Osteocyte (in vitro differentiated cells): ENCODE measurements around the gene SNU13. TPM values are rescaled to one million over a fixed set of nuclear protein-coding genes. Genes with fewer than 3 reads are reported as not detected.
A peak's percentile ranks its signal among the peaks of the same experiment; 100 is the strongest.
"Not testable (repeated sequence)": the region's sequence is repeated elsewhere in the genome, so short reads cannot be mapped to it uniquely, and the experiment has no call there.

Source experiments
- DNase-seq: peaks from one replicate; pipeline ENCODE4 v3.0.0; 2021; ENCODE audit warnings: mixed read lengths; ENCODE audit not compliant: unreplicated experiment; ENCODE audit errors: extremely low spot score
- H3K27ac Mint-ChIP-seq: one replicate; pipeline ENCODE4 v1.8.0; 2021; ENCODE audit warnings: mild to moderate bottlenecking, mixed read lengths; ENCODE audit not compliant: unreplicated experiment
- H3K27me3 Mint-ChIP-seq: one replicate; pipeline ENCODE4 v1.8.0; 2021; ENCODE audit warnings: mixed read lengths; ENCODE audit not compliant: unreplicated experiment
- H3K36me3 Mint-ChIP-seq: one replicate; pipeline ENCODE4 v1.8.0; 2021; ENCODE audit warnings: mixed read lengths; ENCODE audit not compliant: unreplicated experiment
- H3K4me1 Mint-ChIP-seq: one replicate; pipeline ENCODE4 v1.8.0; 2021; ENCODE audit warnings: mixed read lengths; ENCODE audit not compliant: unreplicated experiment
- H3K4me3 Mint-ChIP-seq: one replicate; pipeline ENCODE4 v1.8.0; 2021; ENCODE audit warnings: mild to moderate bottlenecking, moderate library complexity, mixed read lengths; ENCODE audit not compliant: unreplicated experiment
- H3K9me3 Mint-ChIP-seq: one replicate; pipeline ENCODE4 v1.8.0; 2021; ENCODE audit warnings: mixed read lengths; ENCODE audit not compliant: unreplicated experiment
- total RNA-seq: library from RNA; stranded (reverse); gene quantifications from 2 replicates; pipeline ENCODE4 v1.2.1, GENCODE V29; 2021
- TF ChIP-seq, protein P1 (sequence below): fragments of 200-600 bp; sonication (generic); IDR thresholded peaks from 2 replicates; pipeline ENCODE4 v1.5.0; 2021; ENCODE audit warnings: antibody characterized with exemption, mild to moderate bottlenecking, moderate library complexity

The SNU13 gene
- total RNA-seq, 1 donor from 2014 or later: 126 TPM

DNA sequence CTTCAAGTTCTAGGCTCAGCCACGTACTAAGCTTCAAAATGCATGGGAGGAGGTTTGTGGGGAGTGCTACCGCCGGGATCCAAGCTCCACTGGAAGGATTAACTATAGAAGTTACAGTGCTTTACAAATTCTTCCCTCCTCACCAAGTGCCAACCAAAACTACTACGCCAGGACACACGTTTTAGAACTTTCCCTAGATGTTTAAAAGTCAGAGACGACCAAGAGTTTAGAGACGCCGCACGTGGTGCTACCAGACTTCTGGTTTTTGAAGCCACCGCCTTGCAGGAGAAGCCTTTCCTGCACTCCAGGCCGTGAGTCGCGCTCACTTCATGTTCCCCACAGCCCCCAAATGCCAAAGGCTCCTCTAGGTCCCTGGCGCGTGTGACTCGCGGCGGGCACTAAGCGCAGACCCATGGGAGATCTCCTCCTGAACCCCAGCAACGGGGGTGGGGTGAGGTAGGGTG lies 734 bp downstream of the SNU13 start:
- Mint-ChIP-seq H3K27ac (peak overlapping the region; percentile 98), H3K27me3 (no peaks in the 10 kb centered on the region), H3K4me1 (peaks cover 36% of the 10 kb centered on the region), H3K4me3 (peak overlapping the region; percentile 97), H3K9me3 (no peaks in the 10 kb centered on the region), H3K36me3 (no peaks in the 10 kb centered on the region)
- TF ChIP-seq, protein P1, sequence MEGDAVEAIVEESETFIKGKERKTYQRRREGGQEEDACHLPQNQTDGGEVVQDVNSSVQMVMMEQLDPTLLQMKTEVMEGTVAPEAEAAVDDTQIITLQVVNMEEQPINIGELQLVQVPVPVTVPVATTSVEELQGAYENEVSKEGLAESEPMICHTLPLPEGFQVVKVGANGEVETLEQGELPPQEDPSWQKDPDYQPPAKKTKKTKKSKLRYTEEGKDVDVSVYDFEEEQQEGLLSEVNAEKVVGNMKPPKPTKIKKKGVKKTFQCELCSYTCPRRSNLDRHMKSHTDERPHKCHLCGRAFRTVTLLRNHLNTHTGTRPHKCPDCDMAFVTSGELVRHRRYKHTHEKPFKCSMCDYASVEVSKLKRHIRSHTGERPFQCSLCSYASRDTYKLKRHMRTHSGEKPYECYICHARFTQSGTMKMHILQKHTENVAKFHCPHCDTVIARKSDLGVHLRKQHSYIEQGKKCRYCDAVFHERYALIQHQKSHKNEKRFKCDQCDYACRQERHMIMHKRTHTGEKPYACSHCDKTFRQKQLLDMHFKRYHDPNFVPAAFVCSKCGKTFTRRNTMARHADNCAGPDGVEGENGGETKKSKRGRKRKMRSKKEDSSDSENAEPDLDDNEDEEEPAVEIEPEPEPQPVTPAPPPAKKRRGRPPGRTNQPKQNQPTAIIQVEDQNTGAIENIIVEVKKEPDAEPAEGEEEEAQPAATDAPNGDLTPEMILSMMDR: no peak
- DNase-seq: no peak

DNA sequence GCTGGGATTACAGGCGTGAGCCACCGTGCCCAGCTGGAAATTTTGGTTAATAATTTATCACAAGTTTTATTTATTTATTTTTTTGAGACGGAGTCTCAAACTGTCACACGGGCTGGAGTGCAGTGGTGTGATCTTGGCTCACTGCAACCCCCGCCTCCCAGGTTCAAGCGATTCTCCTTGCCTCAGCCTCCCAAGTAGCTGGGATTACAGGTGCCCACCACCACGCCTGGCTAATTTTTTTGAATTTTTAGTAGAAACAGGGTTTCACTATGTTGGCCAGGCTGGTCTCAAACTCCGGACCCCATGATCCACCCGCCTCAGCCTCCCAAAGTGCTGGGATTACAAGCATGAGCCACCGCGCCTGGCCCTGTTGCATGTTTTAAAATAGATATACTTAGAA lies 1.8 kb downstream of the SNU13 start:
- H3K27me3 Mint-ChIP-seq, H3K9me3 Mint-ChIP-seq, H3K27ac Mint-ChIP-seq, DNase-seq, H3K36me3 Mint-ChIP-seq: not testable (repeated sequence)
- peak overlapping the region; percentile 97 for H3K4me3 Mint-ChIP-seq
- H3K4me1 Mint-ChIP-seq: peaks cover 40% of the 10 kb centered on the region

DNA sequence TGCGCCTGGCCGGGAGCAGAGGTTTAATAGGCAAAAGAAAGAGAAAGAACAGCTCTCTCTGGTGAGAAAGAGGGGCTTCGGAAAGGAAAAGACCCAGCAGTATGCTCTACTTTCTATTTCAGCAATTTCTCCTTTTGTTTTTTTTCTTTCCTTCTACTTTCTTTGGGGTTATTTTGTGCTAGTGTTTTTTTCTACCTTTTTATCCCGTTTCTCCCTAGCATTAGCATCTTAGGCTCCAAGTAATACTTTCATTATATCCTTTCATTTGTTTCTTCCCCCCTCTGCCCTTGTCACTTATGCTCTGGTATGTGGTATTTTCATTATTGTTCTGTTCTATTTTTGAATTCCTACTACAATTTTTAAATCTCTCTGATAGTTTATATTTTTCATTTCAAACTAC lies 4.5 kb downstream of the SNU13 start:
- peaks cover 4% of the 10 kb centered on the region for H3K36me3 Mint-ChIP-seq
- H3K27ac Mint-ChIP-seq: peak overlapping the region; percentile 70
- no peaks in the 10 kb centered on the region for H3K27me3 Mint-ChIP-seq
- H3K4me1 Mint-ChIP-seq: peaks cover 37% of the 10 kb centered on the region
- TF ChIP-seq, protein P1: no peak
- no peak overlapping the region for H3K4me3 Mint-ChIP-seq
- no peaks in the 10 kb centered on the region for H3K9me3 Mint-ChIP-seq
- no peak for DNase-seq

DNA sequence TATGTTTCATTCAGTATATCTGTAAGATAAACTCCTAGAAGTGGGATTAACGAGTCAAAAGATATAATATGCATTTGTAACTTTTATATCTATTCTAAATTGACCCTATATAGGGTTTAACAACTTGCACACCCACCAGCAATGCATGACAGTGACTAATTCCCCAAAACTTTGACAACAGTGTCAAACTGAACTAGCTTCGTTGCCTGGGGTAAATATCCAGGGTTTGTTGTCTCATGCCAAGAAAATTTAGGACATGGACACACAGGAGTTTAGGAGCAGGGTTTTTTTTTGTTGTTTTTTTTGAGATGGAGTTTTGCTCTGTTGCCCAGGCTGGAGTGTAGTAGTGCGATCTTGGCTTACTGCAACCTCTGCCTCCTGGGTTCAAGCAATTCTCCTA lies 5.1 kb downstream of the SNU13 start:
- peak overlapping the region; percentile 95 for H3K4me3 Mint-ChIP-seq
- no peaks in the 10 kb centered on the region for H3K27me3 Mint-ChIP-seq
- TF ChIP-seq, protein P1: no peak
- peaks cover 6% of the 10 kb centered on the region for H3K36me3 Mint-ChIP-seq
- peak overlapping the region; percentile 96 for H3K27ac Mint-ChIP-seq
- DNase-seq: no peak
- H3K4me1 Mint-ChIP-seq: peaks cover 33% of the 10 kb centered on the region
- no peaks in the 10 kb centered on the region for H3K9me3 Mint-ChIP-seq

DNA sequence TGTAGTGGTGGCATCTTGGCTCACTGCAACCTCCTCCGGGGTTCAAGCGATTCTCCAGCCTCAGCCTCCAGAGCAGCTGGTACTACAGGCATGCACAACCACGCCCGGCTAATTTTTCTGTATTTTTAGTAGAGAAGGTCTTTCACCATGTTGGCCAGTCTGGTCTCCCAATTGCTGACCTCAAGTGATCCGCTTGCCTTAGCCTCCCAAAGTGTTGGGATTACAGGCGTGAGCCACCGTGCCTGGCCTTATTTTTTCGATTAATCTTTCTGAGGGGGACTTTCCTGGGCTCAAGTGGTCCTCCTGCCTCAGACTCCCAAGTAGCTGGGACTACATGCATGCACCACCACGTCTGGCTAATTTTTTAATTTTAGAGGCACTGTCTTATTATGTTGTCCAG lies 5.6 kb downstream of the SNU13 start:
- peak overlapping the region; percentile 95 for H3K4me3 Mint-ChIP-seq
- no peaks in the 10 kb centered on the region for H3K9me3 Mint-ChIP-seq
- peaks cover 31% of the 10 kb centered on the region for H3K4me1 Mint-ChIP-seq
- no peak for DNase-seq
- peaks cover 9% of the 10 kb centered on the region for H3K36me3 Mint-ChIP-seq
- TF ChIP-seq, protein P1: no peak
- no peaks in the 10 kb centered on the region for H3K27me3 Mint-ChIP-seq
- H3K27ac Mint-ChIP-seq: peak overlapping the region; percentile 96
